Thoracic aorta (tissue), 2 donors: Measurements from ENCODE around the gene KCNK17. TPM values are rescaled to one million over a fixed set of nuclear protein-coding genes. Genes with fewer than 3 reads are reported as not detected.

Experiments
- ATAC-seq: fragments of 150-250 bp; one replicate; pipeline ENCODE4 v1.8.0; 2017; ENCODE audit warnings: low read depth; ENCODE audit not compliant: insufficient number of reproducible peaks, low FRiP score
- DNase-seq: peaks from one replicate; pipeline ENCODE4 v3.0.0-alpha.2; 2020; ENCODE audit warnings: low spot score
- H3K27ac ChIP-seq, 2 donors: fragments of 200-600 bp; sonication (generic); 1 replicate in 1 of 2; 2 replicates in 1 of 2; pipeline ENCODE4 v1.5.1; 2016; ENCODE audit warnings: mild to moderate bottlenecking in 2 of 2, moderate library complexity in 2 of 2
- H3K27me3 ChIP-seq: fragments of 200-600 bp; sonication (generic); replicated peaks from 2 replicates; pipeline ENCODE4 v1.6.0; 2016; ENCODE audit warnings: mild to moderate bottlenecking; ENCODE audit not compliant: insufficient read depth
- H3K36me3 ChIP-seq: fragments of 200-600 bp; sonication (generic); one replicate; pipeline ENCODE4 v1.5.1; 2016
- H3K4me1 ChIP-seq, 2 donors: fragments of 200-600 bp; sonication (generic); 1 replicate in 1 of 2; 2 replicates in 1 of 2; pipeline versions ENCODE4 v1.5.1 to v1.6.0; 2016; ENCODE audit warnings: low read depth in 2 of 2, mild to moderate bottlenecking in 1 of 2; ENCODE audit not compliant: control insufficient read depth in 1 of 2
- H3K4me3 ChIP-seq: fragments of 200-600 bp; sonication (generic); 2 replicates; pipeline ENCODE4 v1.5.1; 2016; ENCODE audit warnings: mild to moderate bottlenecking
- H3K9me3 ChIP-seq: fragments of 200-600 bp; sonication (generic); 2 replicates; pipeline ENCODE4 v1.5.1; 2016
- CTCF ChIP-seq: fragments of 200-600 bp; sonication (generic); IDR thresholded peaks from one replicate; pipeline ENCODE4 v1.5.1; 2019; ENCODE audit warnings: antibody characterized with exemption
- total RNA-seq, 2 donors: library from RNA; depleted of rRNA; stranded (reverse); fragments of >200 nt; gene quantifications; one replicate each; pipeline versions ENCODE4 v1.1.0 to v1.2.3, GENCODE V29; 2016

The KCNK17 gene
- total RNA-seq, 2 donors from 2014 or later, result 11.6 to 20.9 TPM

GRCh38 chr6:39341352-39341751 is 27.1 kb upstream of the KCNK17 start:
- Histone ChIP-seq H3K9me3 (no peaks in the 10 kb centered on the region), H3K27ac (peak overlapping the region; percentile 15 to 79), H3K4me1 (peaks cover 45 to 85% of the 10 kb centered on the region in 2 donors), H3K4me3 (no peak overlapping the region), H3K27me3 (no peaks in the 10 kb centered on the region), H3K36me3 (no peaks in the 10 kb centered on the region)
- no peak for TF ChIP-seq CTCF
- no peak for DNase-seq
- no peak for ATAC-seq

GRCh38 chr6:39339868-39340550 is 25.8 kb upstream of the KCNK17 start:
- H3K27ac ChIP-seq, result peak overlapping the region; percentile 64 to 79
- DNase-seq, result no peak
- peak overlapping the region; percentile 9 for H3K4me3 ChIP-seq
- H3K9me3 ChIP-seq, result no peaks in the 10 kb centered on the region
- no peaks in the 10 kb centered on the region for H3K36me3 ChIP-seq
- ATAC-seq, result peak; percentile 38
- peaks cover 47 to 83% of the 10 kb centered on the region in 2 donors for H3K4me1 ChIP-seq
- H3K27me3 ChIP-seq, result no peaks in the 10 kb centered on the region
- no peak for TF ChIP-seq CTCF

GRCh38 chr6:39339096-39339867 is 25.1 kb upstream of the KCNK17 start:
- H3K4me3 ChIP-seq, result no peak overlapping the region
- H3K27ac ChIP-seq, result peak overlapping the region; percentile 64 to 79
- no peaks in the 10 kb centered on the region for H3K27me3 ChIP-seq
- peaks cover 46 to 76% of the 10 kb centered on the region in 2 donors for H3K4me1 ChIP-seq
- no peaks in the 10 kb centered on the region for H3K9me3 ChIP-seq
- H3K36me3 ChIP-seq, result no peaks in the 10 kb centered on the region
- TF ChIP-seq CTCF, result no peak
- no peak for DNase-seq
- ATAC-seq, result no peak

GRCh38 chr6:39338397-39338796 is 24.2 kb upstream of the KCNK17 start:
- no peaks in the 10 kb centered on the region for H3K9me3 ChIP-seq
- no peak overlapping the region for H3K27ac ChIP-seq
- H3K4me3 ChIP-seq, result no peak overlapping the region
- TF ChIP-seq CTCF, result no peak
- H3K4me1 ChIP-seq, result peaks cover 44 to 75% of the 10 kb centered on the region in 2 donors
- DNase-seq, result no peak
- ATAC-seq, result no peak
- H3K27me3 ChIP-seq, result no peaks in the 10 kb centered on the region
- no peaks in the 10 kb centered on the region for H3K36me3 ChIP-seq

- Histone ChIP-seq H3K4me1 (peaks cover 33 to 58% of the 10 kb centered on the region in 2 donors), H3K27me3 (no peaks in the 10 kb centered on the region), H3K4me3 (no peak overlapping the region), H3K27ac (peak overlapping the region; percentile 37 to 39), H3K9me3 (no peaks in the 10 kb centered on the region), H3K36me3 (no peaks in the 10 kb centered on the region)
- no peak for TF ChIP-seq CTCF
- ATAC-seq (no peak), DNase-seq (no peak)
Measured at GRCh38 chr6:39335780-39336545, 21.7 kb upstream of the KCNK17 start.
